Activated T-cell treated with anti-CD3 and anti-CD28 coated beads for 4 hours (primary cell): ENCODE data around the gene TFCP2.
"Not testable (repeated sequence)": the region's sequence is repeated elsewhere in the genome, so short reads cannot be mapped to it uniquely, and the experiment has no call there.

Experiments used
- DNase-seq: peaks from one replicate; pipeline ENCODE4 v3.0.0-alpha.2; 2020

Gene TFCP2

GRCh38 chr12:51078346-51078745, 94.6 kb downstream of the TFCP2 start:
- DNase-seq: not testable (repeated sequence)

GRCh38 chr12:51077930-51078329, 95.0 kb downstream of the TFCP2 start:
- no peak for DNase-seq

GRCh38 chr12:51076236-51076930, 96.6 kb downstream of the TFCP2 start:
- DNase-seq: peak; percentile 6

GRCh38 chr12:51075390-51075789, 97.5 kb downstream of the TFCP2 start:
- DNase-seq: no peak

GRCh38 chr12:51071663-51072062, 101.3 kb downstream of the TFCP2 start:
- no peak for DNase-seq

- no peak for DNase-seq
Measured at GRCh38 chr12:51070004-51070403, 102.9 kb downstream of the TFCP2 start.

GRCh38 chr12:51067771-51068170, 105.2 kb downstream of the TFCP2 start:
- no peak for DNase-seq

GRCh38 chr12:51067229-51067628, 105.7 kb downstream of the TFCP2 start:
- DNase-seq: no peak

GRCh38 chr12:51065530-51065929, 107.4 kb downstream of the TFCP2 start:
- no peak for DNase-seq

- no peak for DNase-seq
Measured at GRCh38 chr12:51062631-51063397, 110.1 kb downstream of the TFCP2 start.

GRCh38 chr12:51059086-51059485, 113.8 kb downstream of the TFCP2 start:
- no peak for DNase-seq

GRCh38 chr12:51056242-51056641, 116.7 kb downstream of the TFCP2 start:
- DNase-seq: no peak

- DNase-seq: no peak
Measured at GRCh38 chr12:51055060-51055459, 117.9 kb downstream of the TFCP2 start.

- DNase-seq: no peak
Measured at GRCh38 chr12:51051787-51052186, 121.1 kb downstream of the TFCP2 start.

GRCh38 chr12:51049525-51049924, 123.4 kb downstream of the TFCP2 start:
- no peak for DNase-seq

GRCh38 chr12:51048661-51049251, 124.2 kb downstream of the TFCP2 start:
- DNase-seq: peak; percentile 3

GRCh38 chr12:51047655-51048540, 125.0 kb downstream of the TFCP2 start, which contains the start of gene LETMD1:
Gene LETMD1 (plus strand): TSS chr12:51048327. CDS start chr12:51048357, 30 bp downstream.
- peak; percentile 81 for DNase-seq
